Stimulated activated CD4-positive, alpha-beta T cell treated with anti-CD3 and anti-CD28 coated beads, Interleukin-1b, Interleukin-23, amount 100 ng/mL, for 1 hour (primary cell): ENCODE measurements around the gene ARHGDIG.
"Not testable (repeated sequence)": the region's sequence is repeated elsewhere in the genome, so short reads cannot be mapped to it uniquely, and the experiment has no call there.

Experiments used
- DNase-seq, 2 donors: peaks; one replicate each; pipeline ENCODE4 v3.0.0-alpha.2; 2020; ENCODE audit warnings: low read depth in 2 of 2

Gene ARHGDIG

GRCh38 chr16:325375-326145 lies 45.2 kb downstream of the ARHGDIG start:
- DNase-seq, result no peak

GRCh38 chr16:330741-331140 lies 50.4 kb downstream of the ARHGDIG start:
- DNase-seq, result no peak

- not testable (repeated sequence) for DNase-seq
These were observed 50.9 kb downstream of the ARHGDIG start for GRCh38 chr16:331181-331814.
